ENCODE results near the gene RPS27.
A peak's percentile ranks its signal among the peaks of the same experiment; 100 is the strongest.

Gene RPS27

DNA sequence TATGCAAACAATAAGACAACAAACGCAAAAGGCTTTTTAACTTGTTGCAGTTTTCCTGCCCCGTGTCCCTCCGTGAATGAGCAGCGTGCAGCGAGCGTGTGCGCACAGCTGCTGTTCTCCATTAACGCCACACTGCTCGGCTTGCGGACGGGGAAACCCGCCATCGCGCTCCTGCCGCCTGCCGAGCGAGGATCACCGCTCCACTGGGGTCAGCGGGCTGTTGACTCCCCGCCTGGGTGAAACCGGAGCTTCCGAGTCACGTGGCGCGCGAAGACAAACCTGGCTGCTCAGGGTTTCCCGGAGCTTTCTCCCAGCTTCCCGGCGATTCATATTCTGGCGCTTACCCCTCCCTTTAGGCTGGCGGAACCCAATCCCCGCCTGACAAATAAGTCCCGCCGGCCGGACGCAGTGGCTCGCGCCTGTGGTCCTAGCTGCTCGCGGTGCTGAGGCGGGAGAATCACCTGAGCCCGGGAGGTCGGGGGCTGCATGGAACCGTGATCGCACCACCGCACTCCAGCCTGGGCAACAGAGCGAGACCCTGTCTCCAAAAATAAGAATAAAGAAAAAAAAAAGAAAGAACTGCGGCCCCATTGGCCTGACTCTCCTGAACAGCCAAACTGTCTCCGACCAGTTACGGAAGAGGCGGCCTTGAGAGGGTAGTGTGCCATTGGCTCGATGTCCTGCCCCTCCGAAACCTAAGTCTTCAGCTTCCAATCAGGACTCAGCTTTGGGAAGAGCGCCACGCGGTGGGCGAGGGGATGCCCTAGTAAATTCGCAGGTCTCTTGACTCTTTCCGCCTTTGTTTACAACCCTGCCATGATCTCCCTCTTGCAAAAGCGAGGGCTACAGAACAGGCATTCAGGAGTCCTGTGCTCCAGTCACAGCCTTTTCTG, 23.2 kb upstream of the RPS27 start, which contains the start of gene CREB3L4:
Gene CREB3L4 (plus strand): TSS at position 796 of the 893 bp plus-strand sequence. CDS start 624 bp downstream, outside the sequence.
- TF ChIP-seq SIN3A (IDR thresholded peaks at IDR 0.05; ENCODE audit: borderline replicate concordance, insufficient read depth, low read length) (peak; percentile 61; the same call in 1 of the 2 replicates), TAF1 (IDR thresholded peaks at IDR 0.05; ENCODE audit: borderline replicate concordance, insufficient read depth, low read length) (peak; percentile 62; the same call in 1 of the 2 replicates), POLR2AphosphoS5 (IDR thresholded peaks at IDR 0.05; ENCODE audit: low read depth, low read length) (peak; percentile 89), FOXP2 (optimal IDR thresholded peaks at IDR 0.05; ENCODE audit: borderline replicate concordance, extremely low read depth, extremely low read length, insufficient read depth) (no peak)
- TF ChIP-seq, protein P1, sequence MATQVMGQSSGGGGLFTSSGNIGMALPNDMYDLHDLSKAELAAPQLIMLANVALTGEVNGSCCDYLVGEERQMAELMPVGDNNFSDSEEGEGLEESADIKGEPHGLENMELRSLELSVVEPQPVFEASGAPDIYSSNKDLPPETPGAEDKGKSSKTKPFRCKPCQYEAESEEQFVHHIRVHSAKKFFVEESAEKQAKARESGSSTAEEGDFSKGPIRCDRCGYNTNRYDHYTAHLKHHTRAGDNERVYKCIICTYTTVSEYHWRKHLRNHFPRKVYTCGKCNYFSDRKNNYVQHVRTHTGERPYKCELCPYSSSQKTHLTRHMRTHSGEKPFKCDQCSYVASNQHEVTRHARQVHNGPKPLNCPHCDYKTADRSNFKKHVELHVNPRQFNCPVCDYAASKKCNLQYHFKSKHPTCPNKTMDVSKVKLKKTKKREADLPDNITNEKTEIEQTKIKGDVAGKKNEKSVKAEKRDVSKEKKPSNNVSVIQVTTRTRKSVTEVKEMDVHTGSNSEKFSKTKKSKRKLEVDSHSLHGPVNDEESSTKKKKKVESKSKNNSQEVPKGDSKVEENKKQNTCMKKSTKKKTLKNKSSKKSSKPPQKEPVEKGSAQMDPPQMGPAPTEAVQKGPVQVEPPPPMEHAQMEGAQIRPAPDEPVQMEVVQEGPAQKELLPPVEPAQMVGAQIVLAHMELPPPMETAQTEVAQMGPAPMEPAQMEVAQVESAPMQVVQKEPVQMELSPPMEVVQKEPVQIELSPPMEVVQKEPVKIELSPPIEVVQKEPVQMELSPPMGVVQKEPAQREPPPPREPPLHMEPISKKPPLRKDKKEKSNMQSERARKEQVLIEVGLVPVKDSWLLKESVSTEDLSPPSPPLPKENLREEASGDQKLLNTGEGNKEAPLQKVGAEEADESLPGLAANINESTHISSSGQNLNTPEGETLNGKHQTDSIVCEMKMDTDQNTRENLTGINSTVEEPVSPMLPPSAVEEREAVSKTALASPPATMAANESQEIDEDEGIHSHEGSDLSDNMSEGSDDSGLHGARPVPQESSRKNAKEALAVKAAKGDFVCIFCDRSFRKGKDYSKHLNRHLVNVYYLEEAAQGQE (IDR thresholded peaks at IDR 0.05; ENCODE audit: insufficient read depth in 1 of 2, low read depth in 2 of 2, low read length in 2 of 2): no peak; a peak in 1 of 4 replicates

DNA sequence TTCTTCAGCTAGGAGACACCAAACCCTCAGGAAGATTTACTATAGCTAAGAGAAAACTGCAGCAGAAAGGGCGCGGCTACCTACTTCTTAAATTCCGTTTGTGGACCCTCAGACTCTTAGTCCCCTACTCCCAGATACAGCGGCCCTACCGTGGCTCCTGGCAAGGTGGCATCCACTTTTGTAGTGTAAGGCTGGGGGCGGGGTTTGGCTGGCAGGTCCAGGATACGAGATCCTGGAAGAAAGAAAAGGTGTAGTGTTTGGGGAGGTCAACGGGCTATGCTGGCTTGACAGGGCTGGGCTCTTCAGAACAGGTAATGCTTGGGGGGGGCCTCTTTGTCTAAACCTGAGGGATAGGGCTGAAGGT, 22.6 kb upstream of the RPS27 start:
- TF ChIP-seq, protein P1 (IDR thresholded peaks at IDR 0.05; ENCODE audit: insufficient read depth in 1 of 2, low read depth in 2 of 2, low read length in 2 of 2): no peak
- TF ChIP-seq SIN3A (IDR thresholded peaks at IDR 0.05; ENCODE audit: borderline replicate concordance, insufficient read depth, low read length): no peak; the same call in 1 of the 2 replicates
- no peak for TF ChIP-seq TAF1 (IDR thresholded peaks at IDR 0.05; ENCODE audit: borderline replicate concordance, insufficient read depth, low read length)
- no peak for TF ChIP-seq FOXP2 (optimal IDR thresholded peaks at IDR 0.05; ENCODE audit: borderline replicate concordance, extremely low read depth, extremely low read length, insufficient read depth)
- no peak for TF ChIP-seq POLR2AphosphoS5 (IDR thresholded peaks at IDR 0.05; ENCODE audit: low read depth, low read length)

DNA sequence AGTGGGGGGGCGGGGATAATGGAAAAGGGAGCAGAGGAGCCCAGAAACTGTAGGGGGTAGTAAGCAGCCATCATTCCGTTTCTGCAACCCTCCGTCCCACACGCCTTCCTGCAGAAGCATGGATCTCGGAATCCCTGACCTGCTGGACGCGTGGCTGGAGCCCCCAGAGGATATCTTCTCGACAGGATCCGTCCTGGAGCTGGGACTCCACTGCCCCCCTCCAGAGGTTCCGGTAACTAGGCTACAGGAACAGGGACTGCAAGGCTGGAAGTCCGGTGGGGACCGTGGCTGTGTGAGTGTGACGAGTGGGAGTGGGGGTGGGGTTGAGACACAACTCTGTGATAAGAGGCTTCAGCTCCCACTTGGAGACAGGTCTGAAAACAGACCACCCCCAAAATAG, 22.2 kb upstream of the RPS27 start:
- TF ChIP-seq POLR2AphosphoS5 (IDR thresholded peaks at IDR 0.05; ENCODE audit: low read depth, low read length) (no peak), TAF1 (IDR thresholded peaks at IDR 0.05; ENCODE audit: borderline replicate concordance, insufficient read depth, low read length) (no peak), FOXP2 (optimal IDR thresholded peaks at IDR 0.05; ENCODE audit: borderline replicate concordance, extremely low read depth, extremely low read length, insufficient read depth) (no peak), SIN3A (IDR thresholded peaks at IDR 0.05; ENCODE audit: borderline replicate concordance, insufficient read depth, low read length) (no peak)
- TF ChIP-seq, protein P1 (IDR thresholded peaks at IDR 0.05; ENCODE audit: insufficient read depth in 1 of 2, low read depth in 2 of 2, low read length in 2 of 2): no peak

DNA sequence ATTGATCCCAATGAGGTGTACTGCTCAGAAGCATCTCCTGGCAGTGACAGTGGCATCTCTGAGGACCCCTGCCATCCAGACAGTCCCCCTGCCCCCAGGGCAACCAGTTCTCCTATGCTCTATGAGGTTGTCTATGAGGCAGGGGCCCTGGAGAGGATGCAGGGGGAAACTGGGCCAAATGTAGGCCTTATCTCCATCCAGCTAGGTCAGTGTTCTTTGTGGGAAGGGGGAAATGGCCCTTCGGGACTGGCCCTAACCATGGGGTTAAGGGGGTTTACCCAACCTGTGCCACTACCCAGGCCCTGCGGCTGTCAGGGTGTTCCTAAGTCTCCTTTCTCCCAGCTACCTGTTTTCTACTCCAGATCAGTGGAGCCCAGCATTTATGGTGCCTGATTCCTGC, 21.6 kb upstream of the RPS27 start:
- TF ChIP-seq, protein P1 (IDR thresholded peaks at IDR 0.05; ENCODE audit: insufficient read depth in 1 of 2, low read depth in 2 of 2, low read length in 2 of 2): no peak
- TF ChIP-seq FOXP2 (optimal IDR thresholded peaks at IDR 0.05; ENCODE audit: borderline replicate concordance, extremely low read depth, extremely low read length, insufficient read depth) (no peak), POLR2AphosphoS5 (IDR thresholded peaks at IDR 0.05; ENCODE audit: low read depth, low read length) (no peak), SIN3A (IDR thresholded peaks at IDR 0.05; ENCODE audit: borderline replicate concordance, insufficient read depth, low read length) (no peak), TAF1 (IDR thresholded peaks at IDR 0.05; ENCODE audit: borderline replicate concordance, insufficient read depth, low read length) (no peak)

All from PFSK-1 (cell line).